Amniotic stem cell (primary cell): ENCODE results near the gene GCNA.

ENCODE experiments used
- DNase-seq: peaks from one replicate; lab custom pipeline; 2025; lab: John Stamatoyannopoulos, UW

GCNA gene, protein sequence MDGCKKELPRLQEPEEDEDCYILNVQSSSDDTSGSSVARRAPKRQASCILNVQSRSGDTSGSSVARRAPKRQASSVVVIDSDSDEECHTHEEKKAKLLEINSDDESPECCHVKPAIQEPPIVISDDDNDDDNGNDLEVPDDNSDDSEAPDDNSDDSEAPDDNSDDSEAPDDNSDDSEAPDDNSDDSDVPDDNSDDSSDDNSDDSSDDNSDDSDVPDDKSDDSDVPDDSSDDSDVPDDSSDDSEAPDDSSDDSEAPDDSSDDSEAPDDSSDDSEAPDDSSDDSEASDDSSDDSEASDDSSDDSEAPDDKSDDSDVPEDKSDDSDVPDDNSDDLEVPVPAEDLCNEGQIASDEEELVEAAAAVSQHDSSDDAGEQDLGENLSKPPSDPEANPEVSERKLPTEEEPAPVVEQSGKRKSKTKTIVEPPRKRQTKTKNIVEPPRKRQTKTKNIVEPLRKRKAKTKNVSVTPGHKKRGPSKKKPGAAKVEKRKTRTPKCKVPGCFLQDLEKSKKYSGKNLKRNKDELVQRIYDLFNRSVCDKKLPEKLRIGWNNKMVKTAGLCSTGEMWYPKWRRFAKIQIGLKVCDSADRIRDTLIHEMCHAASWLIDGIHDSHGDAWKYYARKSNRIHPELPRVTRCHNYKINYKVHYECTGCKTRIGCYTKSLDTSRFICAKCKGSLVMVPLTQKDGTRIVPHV

DNA sequence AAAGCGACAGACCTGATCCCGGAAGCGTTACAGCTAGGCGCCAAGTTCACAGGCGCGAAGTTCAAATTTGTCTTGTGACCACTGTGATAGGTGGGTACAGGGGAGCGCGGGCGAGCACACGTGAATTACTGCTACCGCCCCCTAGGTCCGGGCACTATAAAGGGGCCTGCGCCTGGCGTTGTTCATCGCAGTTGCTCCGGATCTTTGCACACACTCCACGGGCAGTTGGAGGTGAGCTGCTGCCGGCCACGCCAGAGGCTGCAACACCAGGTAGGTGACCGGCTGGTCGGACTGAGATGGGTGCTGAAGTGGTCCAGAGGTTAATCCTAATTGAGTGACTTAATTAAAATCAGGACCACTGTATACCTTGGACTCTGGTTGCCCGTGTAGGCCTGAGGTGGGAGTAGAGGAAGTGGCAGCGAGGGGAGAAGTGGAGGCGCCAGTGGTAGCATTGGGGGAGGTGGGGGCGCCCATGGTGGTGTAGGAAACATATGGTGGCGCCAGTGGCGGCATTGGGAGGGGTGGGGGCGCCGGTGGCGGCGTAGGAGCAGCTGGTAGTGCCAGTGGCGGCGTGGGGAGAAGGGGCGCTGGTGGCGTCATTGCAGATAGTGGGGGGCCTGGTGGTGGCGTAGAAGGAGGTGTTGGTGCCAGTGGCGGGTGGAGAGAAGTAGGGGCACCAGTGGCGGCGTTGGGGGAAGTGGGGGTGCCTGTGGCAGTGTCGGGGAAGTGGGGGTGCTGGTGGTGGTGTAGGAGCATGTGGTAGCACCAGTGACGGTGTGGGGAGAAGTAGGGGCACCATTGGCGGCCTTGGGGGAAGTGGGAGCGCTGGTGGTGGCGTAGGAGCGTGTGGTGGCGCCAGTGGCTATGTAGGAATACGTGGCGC lies at the start of gene GCNA:
GCNA (plus strand) TSS at position 185 of the 883 bp plus-strand sequence. CDS start 2,385 bp downstream, outside the sequence.
- no peak for DNase-seq

DNA sequence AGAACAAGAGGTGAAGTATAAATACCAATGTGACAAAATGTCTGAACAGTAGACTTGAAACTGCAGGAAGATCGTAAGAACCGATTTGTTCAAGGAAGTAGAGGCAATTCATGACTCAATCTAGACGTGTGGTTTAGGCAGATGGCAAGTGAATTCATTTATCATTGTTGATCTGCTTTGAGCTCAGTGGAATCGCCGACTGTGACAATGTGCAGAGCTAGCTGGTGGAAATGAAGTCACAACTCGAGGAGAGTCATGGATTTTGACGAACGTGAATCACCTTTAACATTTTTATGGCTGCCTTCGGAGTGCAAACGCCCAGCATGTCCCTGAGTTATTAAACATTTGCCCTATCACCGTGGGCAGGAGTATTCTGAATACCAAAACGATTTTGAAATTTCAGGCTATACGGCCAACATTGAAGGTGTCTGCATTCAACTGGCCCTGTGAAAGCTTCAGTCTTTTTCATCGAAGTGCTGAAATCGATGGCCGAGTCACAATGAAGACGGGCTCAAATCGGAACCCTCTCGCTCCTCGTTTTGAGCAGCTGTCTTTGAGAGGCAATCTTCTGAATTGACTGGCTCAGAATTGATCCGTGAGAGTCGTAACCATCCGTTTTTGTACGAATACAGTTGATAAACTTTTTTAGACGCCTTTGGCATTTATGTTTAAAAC lies 46.0 kb upstream of the GCNA start:
- DNase-seq: no peak

DNA sequence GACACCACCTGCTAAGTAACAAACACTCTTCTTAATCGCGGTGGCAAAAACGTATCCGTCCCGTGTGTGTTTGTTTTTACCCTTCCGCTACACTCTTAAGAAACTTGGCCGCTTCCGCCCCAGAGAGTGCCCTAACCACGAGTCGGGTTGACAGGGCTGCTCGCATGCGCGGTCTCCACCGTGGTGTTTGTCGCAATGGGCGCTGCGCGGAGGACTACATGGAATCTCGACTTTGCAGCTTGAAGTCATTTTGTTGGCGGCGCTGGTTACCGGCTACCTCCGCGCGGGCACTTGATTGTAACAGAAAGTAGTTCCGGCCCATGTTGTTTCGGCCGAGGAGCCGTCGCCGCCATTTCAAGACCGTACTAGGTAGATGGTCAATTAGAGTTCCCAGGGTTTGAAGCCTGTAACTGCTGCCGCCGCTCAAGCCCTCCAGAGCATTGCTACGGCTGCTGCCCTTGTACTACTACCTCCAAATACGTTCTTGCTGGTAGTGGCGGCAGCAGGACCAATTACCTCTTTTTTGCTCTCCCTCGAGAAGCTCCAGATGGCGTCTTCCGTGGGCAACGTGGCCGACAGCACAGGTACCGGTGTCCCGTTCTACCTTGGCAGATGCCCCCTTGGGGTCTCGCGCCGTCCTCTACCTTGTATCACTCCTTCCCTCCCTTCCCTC lies 45.3 kb upstream of the GCNA start, which contains the start of gene OGT:
OGT (plus strand) TSS at position 352 of the 673 bp plus-strand sequence; CDS start at position 548, 196 bp downstream.
- peak; percentile 80 for DNase-seq

DNA sequence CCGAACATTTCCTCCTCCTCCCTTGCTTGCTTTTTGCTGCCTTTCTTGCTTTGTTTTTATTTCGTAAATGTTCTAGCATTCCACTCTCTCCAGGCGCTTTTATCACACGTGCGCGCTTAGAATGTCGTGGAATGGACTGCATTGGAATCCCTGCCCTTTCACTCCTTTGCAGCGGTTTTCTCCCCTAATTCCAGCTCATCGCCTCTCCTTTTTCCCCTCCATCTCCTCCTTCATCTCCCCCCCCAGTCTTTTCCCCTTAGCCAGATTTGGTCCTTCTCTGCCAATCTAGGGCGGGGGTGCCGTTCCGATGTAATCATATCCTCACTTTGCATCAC lies 44.8 kb upstream of the GCNA start:
- no peak for DNase-seq

DNA sequence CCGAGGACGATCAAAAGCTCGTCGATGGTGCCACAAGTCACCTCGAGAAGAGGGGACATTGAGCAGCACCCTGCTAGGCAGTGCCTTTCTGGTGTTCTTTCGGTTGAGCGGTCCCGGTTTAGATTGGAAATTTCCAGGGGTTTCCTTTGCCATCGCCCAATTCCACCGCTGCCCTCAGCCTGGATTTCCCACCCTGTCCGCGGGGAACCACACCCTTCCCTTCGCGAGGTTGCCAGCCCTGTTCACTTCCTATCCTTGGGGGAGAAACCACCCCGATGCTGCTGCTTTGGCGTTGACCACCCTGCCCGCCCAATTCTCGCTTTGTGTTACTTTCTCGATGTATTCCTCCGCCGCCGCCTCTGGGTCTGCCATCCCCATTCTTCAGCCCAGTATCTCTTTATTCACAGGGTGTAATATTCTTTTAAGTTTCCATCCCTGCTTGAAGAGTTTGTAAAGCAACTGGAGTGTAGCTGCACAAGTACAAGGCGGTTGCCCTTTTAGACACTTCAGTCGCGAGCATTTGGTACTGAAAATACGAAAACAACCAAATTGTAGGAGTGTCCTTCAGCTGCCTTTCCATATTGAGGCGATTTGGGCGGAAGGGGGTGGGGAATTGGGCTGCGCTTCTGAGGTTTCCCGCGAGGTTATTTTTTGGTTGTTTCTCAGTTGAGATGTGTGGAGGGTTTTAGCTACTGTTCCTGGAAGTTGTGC lies 44.2 kb upstream of the GCNA start:
- no peak for DNase-seq

DNA sequence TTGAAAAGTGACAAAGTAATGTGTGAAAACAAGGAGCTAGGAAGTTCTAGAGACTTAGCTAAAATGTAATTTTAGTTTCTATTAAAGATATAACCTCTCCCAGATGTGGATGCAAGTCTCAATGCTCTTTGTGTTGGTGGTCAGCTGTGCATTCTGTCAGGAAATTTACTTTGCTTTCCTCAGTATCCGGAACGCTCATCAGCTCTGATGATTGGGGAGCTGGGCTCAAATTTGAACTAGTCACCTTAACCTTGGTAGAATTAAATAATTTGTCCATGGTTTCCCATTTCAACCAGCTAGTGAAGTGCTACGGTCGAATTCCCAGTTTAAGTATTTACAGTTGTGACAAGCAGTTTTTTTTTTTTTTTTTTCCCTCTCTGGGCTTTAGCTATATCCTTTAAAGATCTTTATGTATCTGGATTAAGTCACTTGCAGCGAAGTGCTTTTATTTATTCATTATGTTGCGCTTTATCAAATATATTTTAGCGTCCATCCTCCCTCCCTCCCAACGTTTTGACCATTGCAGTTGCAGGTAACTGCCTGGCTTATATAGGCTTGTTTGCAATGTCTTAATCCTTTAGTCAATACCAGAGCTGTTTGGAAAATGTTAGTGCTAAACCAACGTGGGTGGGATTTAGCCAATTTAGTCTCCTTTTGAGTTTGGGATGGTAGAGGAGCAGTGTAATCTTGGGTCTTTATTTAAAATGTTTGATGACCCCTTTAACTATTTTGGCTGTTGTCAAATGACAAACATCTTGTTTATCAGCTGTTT lies 43.3 kb upstream of the GCNA start:
- no peak for DNase-seq

DNA sequence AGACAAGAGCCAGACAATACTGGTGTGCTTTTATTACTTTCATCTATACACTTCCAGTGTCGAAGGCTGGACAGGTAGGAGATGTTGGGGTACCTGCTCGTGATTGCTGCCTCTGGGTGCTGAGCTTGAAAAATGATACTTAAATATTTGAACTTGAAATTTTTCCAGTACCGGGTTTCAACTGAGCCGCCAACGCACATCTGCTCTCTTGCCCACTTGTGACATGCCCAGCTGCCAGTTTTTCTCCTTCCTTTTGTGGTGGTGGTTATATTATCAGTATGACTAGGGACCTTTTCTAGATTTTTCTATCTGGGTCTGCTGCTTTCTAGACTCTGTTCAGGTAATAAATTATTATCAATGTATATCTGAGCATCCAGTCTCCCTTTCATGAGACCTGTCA lies 42.0 kb upstream of the GCNA start:
- DNase-seq: no peak

DNA sequence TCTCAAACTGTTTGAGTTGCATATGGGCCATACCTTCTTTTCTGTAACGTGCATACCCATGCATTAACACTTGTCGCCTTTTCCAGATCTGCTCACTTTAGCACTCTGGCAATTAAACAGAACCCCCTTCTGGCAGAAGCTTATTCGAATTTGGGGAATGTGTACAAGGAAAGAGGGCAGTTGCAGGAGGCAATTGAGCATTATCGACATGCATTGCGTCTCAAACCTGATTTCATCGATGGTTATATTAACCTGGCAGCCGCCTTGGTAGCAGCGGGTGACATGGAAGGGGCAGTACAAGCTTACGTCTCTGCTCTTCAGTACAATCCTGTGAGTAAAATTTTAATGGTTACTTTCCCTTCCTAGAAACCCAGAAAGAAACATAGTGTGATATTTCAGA lies 40.5 kb upstream of the GCNA start:
- DNase-seq: no peak

DNA sequence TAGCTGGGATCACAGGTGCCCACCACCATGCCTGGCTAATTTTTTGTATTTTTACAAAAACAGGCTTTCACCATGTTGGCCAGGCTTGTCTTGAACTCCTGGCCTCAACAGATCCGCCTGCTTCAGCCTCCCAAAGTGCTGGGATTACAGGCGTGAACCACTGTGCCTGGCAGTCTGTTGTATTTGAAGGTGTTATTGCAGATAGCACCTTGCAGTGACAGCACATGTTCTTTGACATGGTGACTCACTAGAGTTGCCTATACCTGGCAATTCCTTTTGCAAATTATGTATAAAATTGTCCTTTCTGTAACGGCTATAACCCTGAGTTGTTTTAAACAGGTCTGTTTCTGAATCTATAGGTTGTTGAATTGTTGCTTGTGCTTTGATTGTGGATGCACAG lies 37.4 kb upstream of the GCNA start:
- no peak for DNase-seq

DNA sequence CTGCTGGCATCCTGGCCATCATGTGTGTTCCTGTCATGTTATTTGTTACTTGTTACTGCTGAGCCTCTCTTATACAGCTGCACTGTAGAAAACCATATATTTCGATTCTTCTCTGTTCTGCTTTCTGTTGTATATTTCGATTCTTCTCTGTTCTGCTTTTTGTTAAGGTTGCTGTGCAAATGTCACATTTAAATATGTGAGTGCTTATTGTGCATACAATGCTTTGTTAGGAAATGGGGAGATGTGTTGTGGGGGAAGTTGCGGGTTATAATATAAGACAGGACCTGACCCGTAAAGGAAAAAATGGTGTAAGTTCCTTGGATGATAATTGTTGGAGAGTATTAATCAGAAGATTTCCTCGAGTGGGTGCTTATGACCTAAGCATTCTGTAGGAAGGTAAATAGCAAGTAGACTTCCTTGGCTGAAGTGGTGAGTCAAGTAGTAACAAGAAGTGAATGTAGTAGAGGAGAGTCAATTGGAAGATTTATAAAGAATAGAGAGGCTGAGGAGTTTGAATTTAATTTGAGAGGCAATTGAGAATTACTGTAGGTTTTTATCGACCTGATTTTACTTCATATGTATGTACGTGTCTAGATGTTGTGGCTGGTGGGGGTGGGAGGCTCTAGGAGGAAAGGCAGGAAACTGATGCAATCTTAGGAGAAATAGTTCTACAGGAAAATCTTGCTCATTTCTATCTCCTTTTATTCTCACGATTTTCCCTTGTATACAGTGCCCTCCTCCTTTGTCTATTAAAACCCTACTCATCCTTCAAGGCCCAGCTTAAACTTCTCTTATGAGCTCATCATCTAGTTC lies 36.8 kb upstream of the GCNA start:
- no peak for DNase-seq

DNA sequence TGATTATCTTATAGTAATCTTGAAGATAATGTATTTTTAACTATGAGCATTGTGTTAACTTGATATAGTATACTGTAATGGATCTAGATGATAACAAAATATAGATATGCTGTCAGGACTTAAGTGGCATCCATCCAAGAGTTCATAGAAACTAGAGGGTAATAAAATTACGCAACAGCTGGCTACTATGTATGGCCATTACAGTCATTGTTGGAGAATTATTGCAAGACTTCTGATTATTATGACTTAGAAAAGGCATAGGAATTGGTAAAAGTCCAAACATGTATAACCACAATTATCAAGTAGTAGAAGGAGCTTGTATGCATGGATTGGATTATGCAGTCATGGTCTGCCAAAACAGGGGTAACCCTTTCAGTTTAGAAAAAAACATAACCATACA lies 35.8 kb upstream of the GCNA start:
- DNase-seq: no peak

DNA sequence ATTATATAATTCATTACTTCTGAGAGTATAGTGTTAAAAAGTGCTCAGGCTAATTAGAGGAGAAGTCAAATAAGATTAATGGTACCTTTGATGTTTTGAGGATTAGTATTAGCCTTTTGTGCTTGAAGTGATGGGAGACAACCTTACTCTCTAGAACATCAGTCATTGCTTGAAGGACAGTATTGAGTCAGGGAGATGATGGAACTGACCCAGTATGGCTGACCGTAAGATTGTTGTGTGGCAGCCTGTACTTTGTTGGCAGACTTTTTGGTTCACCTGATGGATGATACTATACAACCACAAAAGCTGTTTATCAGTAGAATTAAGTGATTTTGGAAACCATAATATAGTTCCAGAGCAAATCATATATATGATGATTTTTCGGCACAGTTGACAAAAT lies 35.4 kb upstream of the GCNA start:
- no peak for DNase-seq

DNA sequence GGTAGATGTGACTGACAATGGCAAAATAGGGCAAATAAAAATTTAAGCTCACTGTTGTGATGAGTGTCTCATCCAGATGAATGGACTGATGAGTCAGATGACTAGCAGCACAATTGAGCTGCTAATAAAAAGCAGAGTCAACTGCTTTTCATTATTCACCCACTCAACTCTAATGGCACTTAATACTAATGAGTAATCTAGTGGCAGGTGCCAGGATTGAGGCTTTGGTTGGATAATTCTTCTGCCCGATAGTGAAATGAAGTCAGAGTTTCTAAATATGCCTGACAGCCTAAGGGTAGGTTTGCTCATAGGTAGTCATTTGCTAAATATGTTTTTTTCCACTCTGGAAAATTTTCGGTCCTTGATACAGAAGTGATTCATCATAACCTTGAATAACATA lies 34.9 kb upstream of the GCNA start:
- peak; percentile 31 for DNase-seq

DNA sequence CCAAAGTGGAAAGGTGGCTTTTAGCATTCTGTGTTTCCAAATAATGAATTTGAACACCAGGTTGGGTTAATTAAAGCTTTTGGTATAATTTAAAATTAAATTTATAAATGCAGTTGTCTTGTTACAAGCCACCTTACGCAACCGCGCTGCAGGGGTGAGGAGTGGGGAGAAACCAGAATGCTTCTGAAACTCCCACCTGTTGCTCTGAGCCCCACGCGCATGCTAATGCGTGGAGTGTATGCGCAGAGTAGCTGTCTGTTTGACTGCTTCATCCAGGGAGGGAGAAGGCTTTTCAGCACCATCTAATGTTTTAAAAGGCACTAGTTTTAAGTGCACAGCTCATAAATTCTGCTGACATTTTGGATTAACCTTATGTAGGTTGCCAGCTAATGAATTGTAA lies 32.9 kb upstream of the GCNA start:
- no peak for DNase-seq

DNA sequence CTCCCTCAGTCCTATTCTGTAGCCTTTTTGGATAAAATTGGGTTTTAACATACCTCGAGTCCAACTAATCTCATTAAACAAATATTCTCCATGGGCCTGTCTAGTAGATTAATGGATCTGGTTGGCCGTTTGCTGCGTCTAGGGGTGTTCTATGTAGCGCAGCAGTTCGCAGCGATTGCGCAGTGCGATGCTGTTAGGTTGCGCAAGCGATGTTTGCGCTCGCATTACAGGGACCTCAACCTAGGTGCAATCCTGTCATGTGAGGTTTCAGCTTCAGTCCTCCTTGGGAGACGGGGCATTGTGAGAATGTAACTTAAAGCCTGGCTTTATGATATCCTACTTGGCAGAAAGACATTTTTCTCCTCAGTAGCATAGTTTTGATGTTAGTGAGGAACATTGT lies 31.4 kb upstream of the GCNA start:
- no peak for DNase-seq

DNA sequence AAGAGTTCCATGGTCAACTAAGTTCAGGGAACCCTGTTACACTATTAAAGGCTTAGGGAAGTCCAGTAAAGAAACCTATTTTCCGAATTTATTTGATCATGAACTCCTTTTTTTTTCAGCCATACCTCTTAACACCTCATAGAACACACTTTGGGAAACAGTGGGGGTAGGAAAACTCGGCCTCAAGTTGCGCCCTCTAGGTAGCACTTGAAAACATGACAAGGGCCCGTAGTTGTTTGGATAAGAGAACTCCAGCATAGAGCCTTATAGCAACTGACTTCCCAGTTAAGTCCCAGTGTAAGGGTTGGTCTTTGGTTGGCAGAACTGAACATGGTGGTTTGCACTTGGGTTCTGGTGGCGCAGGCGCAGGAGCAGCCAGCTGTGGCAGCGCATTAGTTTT lies 30.9 kb upstream of the GCNA start:
- no peak for DNase-seq

DNA sequence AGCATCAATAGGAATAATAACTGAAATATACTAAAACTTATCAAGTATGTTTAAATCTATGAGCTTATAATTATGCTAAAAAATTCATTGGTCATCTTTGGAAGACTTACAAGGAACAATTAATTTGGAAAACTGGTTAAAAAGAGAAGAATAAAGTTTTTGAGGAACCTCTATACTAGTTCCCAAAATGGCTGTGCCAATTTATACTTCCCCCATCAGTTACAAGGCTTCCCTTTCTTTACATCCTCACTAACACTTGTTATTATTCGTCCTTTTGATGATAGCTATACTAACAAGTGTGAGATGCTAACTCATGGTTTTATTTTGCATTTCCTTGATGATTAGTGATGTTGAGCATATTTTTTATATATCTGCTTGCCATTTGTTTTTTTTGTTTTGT lies 28.3 kb upstream of the GCNA start:
- no peak for DNase-seq

DNA sequence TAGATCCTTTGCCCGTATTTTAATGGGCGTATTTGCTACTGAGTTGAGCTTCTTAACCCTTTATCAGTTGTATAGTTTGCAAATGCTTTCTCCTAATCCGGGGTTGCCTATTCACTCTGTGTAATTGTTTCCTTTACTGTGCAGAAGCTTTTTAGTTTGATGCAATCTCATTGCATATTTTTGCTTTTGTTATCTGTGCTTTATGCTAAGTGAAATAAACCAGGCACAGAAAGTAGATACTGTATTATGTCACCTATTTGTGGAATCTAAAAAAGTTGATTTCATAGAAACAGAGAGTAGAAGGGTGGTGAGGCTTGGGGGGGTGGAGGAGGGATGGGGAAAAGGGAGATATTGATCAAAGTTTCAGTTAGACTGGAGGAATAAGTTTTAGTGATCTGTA lies 27.7 kb upstream of the GCNA start:
- no peak for DNase-seq

DNA sequence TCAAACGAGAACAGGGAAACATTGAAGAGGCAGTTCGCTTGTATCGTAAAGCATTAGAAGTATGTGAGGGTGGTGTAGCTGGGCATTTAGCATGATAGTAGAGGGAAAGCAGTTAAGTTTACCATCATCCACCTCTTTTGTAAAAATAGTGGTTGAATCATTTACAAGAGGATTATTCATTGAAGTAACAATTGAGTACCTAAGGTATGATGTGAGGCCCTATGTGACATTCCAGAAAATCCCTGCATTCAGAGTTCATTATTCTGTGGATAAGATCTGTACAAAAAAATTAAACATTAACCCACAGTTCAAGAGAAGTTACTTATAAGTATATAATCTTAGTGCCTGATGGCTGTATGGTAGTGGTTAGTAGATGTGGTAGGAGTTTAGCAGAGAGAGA lies 22.2 kb upstream of the GCNA start:
- DNase-seq: no peak
